Loucy (cell line): ENCODE data around the gene MUC12.

Source experiments
- EZH2phosphoT487 ChIP-seq: fragments of 200-600 bp; IDR thresholded peaks from 2 replicates; pipeline ENCODE4 v1.6.1; 2018; ENCODE audit warnings: antibody characterized with exemption, mild to moderate bottlenecking, moderate library complexity, borderline replicate concordance
- TF ChIP-seq, protein P1 (sequence below): fragments of 200-600 bp; sonication (generic); conservative IDR thresholded peaks from 2 replicates; pipeline ENCODE4 v1.5.1; 2014; ENCODE audit warnings: mild to moderate bottlenecking, antibody characterized with exemption, low read length

GRCh38 chr7:100978300-100978699 is 8.9 kb downstream of the MUC12 start:
- TF ChIP-seq EZH2phosphoT487, result no peak
- TF ChIP-seq, protein P1, sequence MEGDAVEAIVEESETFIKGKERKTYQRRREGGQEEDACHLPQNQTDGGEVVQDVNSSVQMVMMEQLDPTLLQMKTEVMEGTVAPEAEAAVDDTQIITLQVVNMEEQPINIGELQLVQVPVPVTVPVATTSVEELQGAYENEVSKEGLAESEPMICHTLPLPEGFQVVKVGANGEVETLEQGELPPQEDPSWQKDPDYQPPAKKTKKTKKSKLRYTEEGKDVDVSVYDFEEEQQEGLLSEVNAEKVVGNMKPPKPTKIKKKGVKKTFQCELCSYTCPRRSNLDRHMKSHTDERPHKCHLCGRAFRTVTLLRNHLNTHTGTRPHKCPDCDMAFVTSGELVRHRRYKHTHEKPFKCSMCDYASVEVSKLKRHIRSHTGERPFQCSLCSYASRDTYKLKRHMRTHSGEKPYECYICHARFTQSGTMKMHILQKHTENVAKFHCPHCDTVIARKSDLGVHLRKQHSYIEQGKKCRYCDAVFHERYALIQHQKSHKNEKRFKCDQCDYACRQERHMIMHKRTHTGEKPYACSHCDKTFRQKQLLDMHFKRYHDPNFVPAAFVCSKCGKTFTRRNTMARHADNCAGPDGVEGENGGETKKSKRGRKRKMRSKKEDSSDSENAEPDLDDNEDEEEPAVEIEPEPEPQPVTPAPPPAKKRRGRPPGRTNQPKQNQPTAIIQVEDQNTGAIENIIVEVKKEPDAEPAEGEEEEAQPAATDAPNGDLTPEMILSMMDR, result no peak
